ENCODE data around the gene ABTB2.

Gene ABTB2

GRCh38 chr11:34381775-34382174 lies 24.0 kb upstream of the ABTB2 start:
- no peak for DNase-seq (ENCODE audit: low read depth)
- H3K4me3 ChIP-seq (ENCODE audit: control insufficient read depth, low read depth, low read length) = no peak overlapping the region
- no peak for TF ChIP-seq CTCF (conservative IDR thresholded peaks at IDR 0.05; ENCODE audit: control insufficient read depth, insufficient read depth, low read depth, low read length)

DNA sequence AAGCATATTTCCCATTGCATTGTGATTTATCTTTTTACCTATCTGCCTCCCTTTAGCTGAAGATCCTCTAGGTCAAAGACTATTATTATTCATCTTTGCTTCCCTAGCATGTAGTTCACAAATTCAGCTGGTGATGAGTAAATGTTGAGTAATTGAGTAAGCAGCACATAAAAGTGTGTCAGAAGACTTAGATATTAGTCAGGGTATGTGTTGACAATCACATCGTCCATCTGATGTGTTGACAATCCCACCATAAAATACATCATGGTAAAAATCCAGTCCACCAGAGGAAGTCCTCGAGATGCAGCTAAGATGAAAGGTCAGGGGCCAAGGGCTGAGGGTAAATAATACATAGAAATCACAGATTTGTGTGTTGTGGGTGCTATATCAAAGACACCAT lies 22.9 kb upstream of the ABTB2 start:
- DNase-seq (ENCODE audit: low read depth) = peak; percentile 92
- no peak overlapping the region for H3K4me3 ChIP-seq (ENCODE audit: control insufficient read depth, low read depth, low read length)
- TF ChIP-seq CTCF (conservative IDR thresholded peaks at IDR 0.05; ENCODE audit: control insufficient read depth, insufficient read depth, low read depth, low read length) = no peak

DNA sequence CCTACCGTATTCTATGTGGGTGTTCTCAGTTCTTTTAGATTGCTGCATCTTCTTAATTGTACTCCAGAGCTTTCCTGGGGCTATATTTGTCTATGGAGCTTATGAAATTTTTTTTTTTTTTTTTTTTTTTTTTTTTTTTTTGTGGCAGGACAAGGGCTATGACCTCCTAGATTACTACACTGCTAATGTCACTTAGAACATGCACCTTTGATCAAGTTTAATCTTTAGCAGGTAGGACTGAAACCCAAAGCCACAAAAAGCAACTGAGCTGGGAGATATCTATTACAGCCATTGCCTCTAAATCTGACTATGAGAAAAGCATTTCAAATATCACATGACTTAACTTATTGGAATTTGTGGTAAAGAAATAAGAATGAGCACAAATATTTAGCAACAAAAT lies 21.7 kb upstream of the ABTB2 start:
- no peak overlapping the region for H3K4me3 ChIP-seq (ENCODE audit: control insufficient read depth, low read depth, low read length)
- no peak for TF ChIP-seq CTCF (conservative IDR thresholded peaks at IDR 0.05; ENCODE audit: control insufficient read depth, insufficient read depth, low read depth, low read length)
- DNase-seq (ENCODE audit: low read depth) = no peak

GRCh38 chr11:34379079-34379478 lies 21.3 kb upstream of the ABTB2 start:
- H3K4me3 ChIP-seq (ENCODE audit: control insufficient read depth, low read depth, low read length) = no peak overlapping the region
- TF ChIP-seq CTCF (conservative IDR thresholded peaks at IDR 0.05; ENCODE audit: control insufficient read depth, insufficient read depth, low read depth, low read length) = no peak
- peak; percentile 35 for DNase-seq (ENCODE audit: low read depth)

GRCh38 chr11:34373727-34374126 lies 15.9 kb upstream of the ABTB2 start:
- no peak for DNase-seq (ENCODE audit: low read depth)
- TF ChIP-seq CTCF (conservative IDR thresholded peaks at IDR 0.05; ENCODE audit: control insufficient read depth, insufficient read depth, low read depth, low read length) = no peak

GRCh38 chr11:34366522-34366921 lies 8.7 kb upstream of the ABTB2 start:
- peak; percentile 53 for DNase-seq (ENCODE audit: low read depth)
- peak; percentile 28 for TF ChIP-seq CTCF (conservative IDR thresholded peaks at IDR 0.05; ENCODE audit: control insufficient read depth, insufficient read depth, low read depth, low read length)
- H3K4me3 ChIP-seq (ENCODE audit: control insufficient read depth, low read depth, low read length) = no peak overlapping the region

More at GRCh38 chr11:34373727-34374126, 15.9 kb upstream of the ABTB2 start:
- H3K4me3 ChIP-seq (ENCODE audit: control insufficient read depth, low read depth, low read length) = no peak overlapping the region

DNA sequence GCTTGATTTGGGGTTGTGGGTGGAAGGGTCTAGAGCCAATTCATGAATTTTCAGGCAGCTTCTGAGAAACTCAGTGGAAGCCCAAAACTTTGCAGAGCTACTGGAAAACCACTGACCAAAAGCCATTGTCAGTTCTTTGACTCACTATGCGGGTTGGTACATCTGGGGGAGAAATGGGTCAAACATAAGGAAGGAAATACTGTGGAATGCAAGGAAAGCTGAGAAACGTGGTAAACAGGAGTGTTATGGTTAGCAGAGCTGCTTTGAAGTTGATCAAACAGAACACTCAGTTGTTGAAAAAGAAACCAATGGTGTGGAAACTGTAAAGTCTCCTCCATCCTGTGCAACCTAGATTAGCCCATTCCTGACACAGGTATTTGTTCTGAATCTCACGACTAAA lies 6.3 kb upstream of the ABTB2 start:
- H3K4me3 ChIP-seq (ENCODE audit: control insufficient read depth, low read depth, low read length) = no peak overlapping the region
- no peak for TF ChIP-seq CTCF (conservative IDR thresholded peaks at IDR 0.05; ENCODE audit: control insufficient read depth, insufficient read depth, low read depth, low read length)
- no peak for DNase-seq (ENCODE audit: low read depth)
